ENCODE measurements around the gene FBLN2.

Gene FBLN2

GRCh38 chr3:13533885-13534301, 15.0 kb upstream of the FBLN2 start:
- DNase-seq: no peak

- no peak for DNase-seq
Observed at GRCh38 chr3:13535526-13535875, 13.4 kb upstream of the FBLN2 start.

GRCh38 chr3:13535905-13536304, 13.0 kb upstream of the FBLN2 start:
- DNase-seq: no peak

GRCh38 chr3:13536432-13536831, 12.5 kb upstream of the FBLN2 start:
- no peak for DNase-seq

- DNase-seq: no peak
Observed at GRCh38 chr3:13536832-13537231, 12.1 kb upstream of the FBLN2 start.

GRCh38 chr3:13537244-13537908, 11.5 kb upstream of the FBLN2 start:
- DNase-seq: no peak

- peak; percentile 96 for DNase-seq
Observed at GRCh38 chr3:13537909-13538296, 11.0 kb upstream of the FBLN2 start.

GRCh38 chr3:13538520-13539291, 10.2 kb upstream of the FBLN2 start:
- DNase-seq: no peak

GRCh38 chr3:13539292-13539638, 9.7 kb upstream of the FBLN2 start:
- peak; percentile 71 for DNase-seq

GRCh38 chr3:13539671-13540070, 9.3 kb upstream of the FBLN2 start:
- DNase-seq: no peak

GRCh38 chr3:13540297-13540995, 8.5 kb upstream of the FBLN2 start:
- DNase-seq: no peak

GRCh38 chr3:13541691-13542090, 7.2 kb upstream of the FBLN2 start:
- peak; percentile 43 for DNase-seq

GRCh38 chr3:13542142-13542541, 6.8 kb upstream of the FBLN2 start:
- no peak for DNase-seq

- DNase-seq: peak; percentile 94
Observed at GRCh38 chr3:13543253-13543652, 5.7 kb upstream of the FBLN2 start.

- peak; percentile 94 for DNase-seq
Observed at GRCh38 chr3:13544293-13544831, 4.6 kb upstream of the FBLN2 start.

- DNase-seq: no peak
Observed at GRCh38 chr3:13544951-13545651, 3.8 kb upstream of the FBLN2 start.

GRCh38 chr3:13545952-13546454, 2.9 kb upstream of the FBLN2 start:
- no peak for DNase-seq

GRCh38 chr3:13546667-13547171, 2.2 kb upstream of the FBLN2 start:
- DNase-seq: peak; percentile 78

GRCh38 chr3:13547591-13548371, 1.1 kb upstream of the FBLN2 start:
- no peak for DNase-seq

GRCh38 chr3:13549623-13550422, 898 bp downstream of the FBLN2 start:
- DNase-seq: peak; percentile 35

- DNase-seq: no peak
Observed at GRCh38 chr3:13550423-13550690, 1.4 kb downstream of the FBLN2 start.
